ENCODE data around the gene NNT. TPM values are rescaled to one million over a fixed set of nuclear protein-coding genes. Genes with fewer than 3 reads are reported as not detected.
A peak's percentile ranks its signal among the peaks of the same experiment; 100 is the strongest.

The NNT gene
- total and polyA plus RNA-seq, 8 donors: 72.4 to 112 (median 85.1) TPM

- Histone ChIP-seq H3K4me3 (peak within 1 kb of the TSS; percentile 62 to 69), H3K4me1 (peaks cover 19 to 44% of the 10 kb centered on the region in 2 donors), H3K36me3 (peaks cover 0 to 7% of the 10 kb centered on the region in 2 donors), H3K27ac (peak within 1 kb of the TSS; percentile 94 to 96), H3K9me3 (no peaks in the 10 kb centered on the region), H3K27me3 (no peaks in the 10 kb centered on the region)
- intact Hi-C loops (cut with DNase I): no loop called here
- ATAC-seq: peak; percentile 92
- peak; percentile 84 to 97 (median 86) for DNase-seq
- peak; percentile 66 to 78 for TF ChIP-seq CTCF (IDR thresholded peaks at IDR 0.05)
These were observed 46.0 kb upstream of the NNT start, which contains the start of gene PAIP1 for GRCh38 chr5:43556857-43557542. PAIP1 (minus strand) TSS chr5:43557077; CDS start chr5:43556846, 231 bp downstream.

- Histone ChIP-seq H3K36me3 (no peaks in the 10 kb centered on the region), H3K9me3 (no peaks in the 10 kb centered on the region), H3K27me3 (no peaks in the 10 kb centered on the region), H3K4me3 (no peak overlapping the region), H3K4me1 (peaks cover 7 to 15% of the 10 kb centered on the region in 2 donors), H3K27ac (no peak overlapping the region)
- no peak for ATAC-seq
- intact Hi-C loops (cut with DNase I): no loop called here
- no peak for DNase-seq
- TF ChIP-seq CTCF (IDR thresholded peaks at IDR 0.05): no peak
These were observed 42.9 kb upstream of the NNT start for GRCh38 chr5:43560128-43560527.

DNA sequence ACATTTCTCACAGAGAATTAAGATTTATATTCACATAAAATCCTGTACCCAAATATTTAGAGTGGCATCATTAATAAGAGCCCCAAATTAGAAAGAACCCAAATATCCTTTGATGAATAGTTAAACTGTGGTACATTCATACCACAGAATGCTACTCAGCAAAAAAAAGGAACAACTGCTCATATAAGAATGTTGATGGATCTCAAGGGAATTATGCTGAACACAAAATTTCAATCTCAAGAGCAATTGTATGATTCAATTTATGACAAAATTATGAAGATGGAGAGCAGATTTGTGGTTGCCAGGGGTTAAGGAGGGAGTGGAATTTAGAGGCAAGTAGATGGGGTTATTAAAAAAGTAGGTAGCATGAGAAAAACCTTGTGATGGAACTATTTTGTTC, 41.6 kb upstream of the NNT start:
- H3K4me3 ChIP-seq: no peak overlapping the region
- intact Hi-C loops (cut with DNase I): no loop called here
- TF ChIP-seq CTCF (IDR thresholded peaks at IDR 0.05): no peak
- H3K36me3 ChIP-seq: no peaks in the 10 kb centered on the region
- H3K9me3 ChIP-seq: no peaks in the 10 kb centered on the region
- H3K4me1 ChIP-seq: peaks cover 0 to 5% of the 10 kb centered on the region in 2 donors
- ATAC-seq: no peak
- no peak for DNase-seq
- H3K27ac ChIP-seq: no peak overlapping the region
- H3K27me3 ChIP-seq: no peaks in the 10 kb centered on the region

- DNase-seq (peak in 1 of 4 donors; percentile 22), ATAC-seq (peak; percentile 36)
- intact Hi-C loops (cut with DNase I): no loop called here
- Histone ChIP-seq H3K4me1 (no peaks in the 10 kb centered on the region), H3K27me3 (no peaks in the 10 kb centered on the region), H3K4me3 (no peak overlapping the region), H3K9me3 (no peaks in the 10 kb centered on the region), H3K27ac (no peak overlapping the region), H3K36me3 (no peaks in the 10 kb centered on the region)
- no peak for TF ChIP-seq CTCF (IDR thresholded peaks at IDR 0.05)
These were observed 39.7 kb upstream of the NNT start for GRCh38 chr5:43563321-43563720.

DNA sequence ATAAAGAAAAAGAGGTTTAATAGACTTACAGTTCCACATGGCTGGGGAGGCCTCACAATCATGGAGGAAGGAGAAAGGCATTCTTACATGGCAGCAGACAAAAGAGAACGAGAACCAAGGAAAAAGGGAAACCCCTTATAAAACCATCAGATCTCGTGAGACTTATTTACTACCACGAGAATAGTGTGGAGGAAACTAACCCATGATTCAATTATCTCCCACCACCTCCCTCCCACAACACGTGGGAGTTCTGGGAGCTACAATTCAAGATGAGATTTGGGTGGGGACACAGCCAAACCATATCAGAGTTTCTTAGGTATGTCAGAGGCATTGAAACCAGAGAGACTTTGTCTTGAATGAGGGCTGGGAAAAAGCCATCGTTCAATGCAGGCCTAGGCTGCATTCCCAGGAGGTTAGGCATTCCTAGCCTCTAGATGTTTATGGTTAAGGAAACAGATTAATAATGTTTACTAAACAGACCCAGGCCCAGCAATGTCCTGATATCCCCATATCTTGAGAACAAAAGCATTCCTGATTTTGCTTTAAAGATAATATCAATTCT, 38.6 kb upstream of the NNT start:
- Histone ChIP-seq H3K36me3 (no peaks in the 10 kb centered on the region), H3K4me3 (no peak overlapping the region), H3K4me1 (no peaks in the 10 kb centered on the region), H3K27me3 (no peaks in the 10 kb centered on the region), H3K27ac (no peak overlapping the region), H3K9me3 (no peaks in the 10 kb centered on the region)
- no peak for DNase-seq
- TF ChIP-seq CTCF (IDR thresholded peaks at IDR 0.05): no peak
- intact Hi-C loops (cut with DNase I): no loop called here
- ATAC-seq: no peak

Measured in left lung (tissue), 10 donors.